WTC11 (cell line): ENCODE data around the gene DGCR8. TPM values are rescaled to one million over a fixed set of nuclear protein-coding genes. Genes with fewer than 3 reads are reported as not detected.

ENCODE experiments used
- ATAC-seq: fragments of 200-7000 bp; cut with Tn5 transposase; 2 replicates; pipeline ENCODE4 v1.10.0; 2021; ENCODE audit warnings: mild to moderate bottlenecking, moderate library complexity
- CTCF ChIA-PET: fragments of 300-600 bp; sonication (Branson Sonifier 250); formaldehyde crosslinking; loops from one replicate; lab custom pipeline; 2021; ENCODE audit warnings: antibody characterized with exemption; lab: Charles Lee
- POLR2A ChIA-PET: fragments of 350-600 bp; sonication (Branson Sonifier 250); formaldehyde crosslinking; loops from one replicate; lab custom pipeline; 2021; ENCODE audit warnings: antibody characterized with exemption; lab: Charles Lee
- DNase-seq: peaks from one replicate; pipeline ENCODE4 v3.0.0; 2021; ENCODE audit warnings: low spot score
- H3K27ac Mint-ChIP-seq: 2 replicates; pipeline ENCODE4 v1.8.0; 2021; ENCODE audit warnings: mixed read lengths
- H3K27me3 Mint-ChIP-seq: 2 replicates; pipeline ENCODE4 v1.8.0; 2021; ENCODE audit warnings: low read depth, mild to moderate bottlenecking, moderate library complexity, mixed read lengths
- H3K36me3 Mint-ChIP-seq: 2 replicates; pipeline ENCODE4 v1.8.0; 2021; ENCODE audit warnings: mixed read lengths
- H3K4me1 Mint-ChIP-seq: 2 replicates; pipeline ENCODE4 v1.8.0; 2022; ENCODE audit warnings: mixed read lengths
- H3K4me3 Mint-ChIP-seq: 2 replicates; pipeline ENCODE4 v1.8.0; 2021; ENCODE audit warnings: mild to moderate bottlenecking, moderate library complexity, mixed read lengths
- H3K9me3 Mint-ChIP-seq: 2 replicates; pipeline ENCODE4 v1.8.0; 2021; ENCODE audit warnings: mixed read lengths
- CBFB ChIP-seq: sonication (generic); formaldehyde crosslinking; IDR thresholded peaks from 2 replicates; pipeline ENCODE4 v1.8.1; 2022; ENCODE audit warnings: mild to moderate bottlenecking, low read depth, missing genetic modification reagents
- FOXJ3 ChIP-seq: sonication (generic); formaldehyde crosslinking; IDR thresholded peaks from 2 replicates; pipeline ENCODE4 v1.9.0; 2021; ENCODE audit warnings: missing genetic modification reagents, mild to moderate bottlenecking, borderline replicate concordance
- FOXK1 ChIP-seq: sonication (generic); formaldehyde crosslinking; IDR thresholded peaks from 2 replicates; pipeline ENCODE4 v1.8.0; 2022; ENCODE audit warnings: mild to moderate bottlenecking, moderate library complexity, missing genetic modification reagents
- FOXP1 ChIP-seq: sonication (generic); formaldehyde crosslinking; IDR thresholded peaks from 2 replicates; pipeline ENCODE4 v1.8.0; 2022; ENCODE audit warnings: missing genetic modification reagents, mild to moderate bottlenecking, moderate library complexity, borderline replicate concordance
- HMGA2 ChIP-seq: fragments of 250-450 bp; sonication (Bioruptor Pico); IDR thresholded peaks from 2 replicates; pipeline ENCODE4 v1.4.0; 2021; ENCODE audit warnings: mild to moderate bottlenecking, moderate library complexity
- JAZF1 ChIP-seq: fragments of 250-450 bp; sonication (Bioruptor Pico); IDR thresholded peaks from 2 replicates; pipeline ENCODE4 v1.9.0; 2021; ENCODE audit warnings: moderate library complexity, mild to moderate bottlenecking, inconsistent platforms
- NFATC4 ChIP-seq: fragments of 250-450 bp; sonication (Bioruptor Pico); IDR thresholded peaks from 2 replicates; pipeline ENCODE4 v1.9.0; 2021; ENCODE audit warnings: mild to moderate bottlenecking
- SMAD4 ChIP-seq: sonication (generic); formaldehyde crosslinking; IDR thresholded peaks from 2 replicates; pipeline ENCODE4 v1.8.0; 2022; ENCODE audit warnings: mild to moderate bottlenecking, missing genetic modification reagents
- ZNF121 ChIP-seq: sonication (generic); formaldehyde crosslinking; IDR thresholded peaks from 2 replicates; pipeline ENCODE4 v1.8.0; 2023; ENCODE audit warnings: missing genetic modification reagents
- ZNF219 ChIP-seq: sonication (generic); formaldehyde crosslinking; IDR thresholded peaks from 2 replicates; pipeline ENCODE4 v1.8.0; 2023; ENCODE audit warnings: missing genetic modification reagents, mild to moderate bottlenecking, borderline replicate concordance
- ZNF263 ChIP-seq: sonication (generic); formaldehyde crosslinking; IDR thresholded peaks from 2 replicates; pipeline ENCODE4 v1.8.1; 2022; ENCODE audit warnings: low read depth, mild to moderate bottlenecking, moderate library complexity, missing genetic modification reagents
- total RNA-seq: library from RNA; stranded (reverse); gene quantifications from 3 replicates; pipeline ENCODE4 v1.2.3, GENCODE V29; 2021
- TF ChIP-seq, protein P1 (sequence below): sonication (generic); formaldehyde crosslinking; IDR thresholded peaks from 2 replicates; pipeline ENCODE4 v1.8.0; 2022; ENCODE audit warnings: mild to moderate bottlenecking, missing genetic modification reagents
- TF ChIP-seq, protein P2 (sequence below): sonication (generic); formaldehyde crosslinking; conservative IDR thresholded peaks from 2 replicates; pipeline ENCODE4 v1.8.1; 2023; ENCODE audit warnings: mild to moderate bottlenecking, low read depth, missing genetic modification reagents, moderate library complexity
- TF ChIP-seq, protein P3 (sequence below): fragments of 250-450 bp; sonication (Bioruptor Pico); IDR thresholded peaks from 2 replicates; pipeline ENCODE4 v1.9.0; 2021; ENCODE audit warnings: mild to moderate bottlenecking, borderline replicate concordance
- TF ChIP-seq, protein P4 (sequence below): sonication (generic); formaldehyde crosslinking; IDR thresholded peaks from 2 replicates; pipeline ENCODE4 v1.8.0; 2023; ENCODE audit warnings: missing genetic modification reagents, mild to moderate bottlenecking, borderline replicate concordance
- TF ChIP-seq, protein P5 (sequence below): fragments of 250-450 bp; sonication (Bioruptor Pico); IDR thresholded peaks from 2 replicates; pipeline ENCODE4 v2.1.2; 2022; ENCODE audit warnings: mild to moderate bottlenecking, moderate library complexity

DGCR8 gene
- total RNA-seq, 1 experiment from 2014 or later = 55.0 TPM

DNA sequence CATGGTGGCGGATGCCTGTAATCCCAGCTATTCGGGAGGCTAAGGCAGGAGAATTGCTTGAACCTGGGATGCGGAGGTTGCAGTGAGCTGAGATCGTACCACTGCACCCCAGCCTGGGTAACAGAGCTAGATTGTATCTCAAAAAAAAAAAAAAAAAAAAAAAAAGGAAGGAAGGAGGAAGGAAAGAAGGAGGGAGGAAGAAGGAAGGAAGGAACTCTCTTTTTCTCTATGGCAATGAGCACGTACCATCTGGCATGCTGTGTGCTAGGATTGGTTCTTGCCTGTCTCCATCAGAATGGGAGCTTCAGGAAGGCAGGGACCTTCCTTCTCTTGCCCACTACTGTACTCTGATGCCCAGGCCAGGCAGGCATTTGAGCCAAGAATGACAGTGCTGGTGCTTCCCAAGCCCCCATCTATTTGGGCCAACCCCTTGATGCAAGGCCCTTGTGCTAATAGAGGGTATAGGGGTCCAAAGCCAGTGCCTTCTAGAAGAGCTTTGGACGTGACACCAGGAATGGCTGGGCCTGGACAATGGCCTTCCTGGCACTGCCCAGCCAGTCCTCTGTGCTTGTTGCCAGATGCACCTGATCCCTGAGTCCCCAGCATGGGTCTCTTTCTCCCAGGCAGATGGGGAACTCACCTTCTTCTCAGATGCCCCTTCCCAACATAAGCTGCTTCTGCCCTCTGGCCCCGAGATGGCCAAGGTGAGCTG lies 10.6 kb upstream of the DGCR8 start:
- DNase-seq = no peak
- no peak for TF ChIP-seq FOXJ3
- TF ChIP-seq, protein P1, sequence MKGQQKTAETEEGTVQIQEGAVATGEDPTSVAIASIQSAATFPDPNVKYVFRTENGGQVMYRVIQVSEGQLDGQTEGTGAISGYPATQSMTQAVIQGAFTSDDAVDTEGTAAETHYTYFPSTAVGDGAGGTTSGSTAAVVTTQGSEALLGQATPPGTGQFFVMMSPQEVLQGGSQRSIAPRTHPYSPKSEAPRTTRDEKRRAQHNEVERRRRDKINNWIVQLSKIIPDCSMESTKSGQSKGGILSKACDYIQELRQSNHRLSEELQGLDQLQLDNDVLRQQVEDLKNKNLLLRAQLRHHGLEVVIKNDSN (CRISPR knock-in tag) = no peak
- no peak for TF ChIP-seq SMAD4 (CRISPR knock-in tag)
- no peak for TF ChIP-seq ZNF121
- TF ChIP-seq, protein P2, sequence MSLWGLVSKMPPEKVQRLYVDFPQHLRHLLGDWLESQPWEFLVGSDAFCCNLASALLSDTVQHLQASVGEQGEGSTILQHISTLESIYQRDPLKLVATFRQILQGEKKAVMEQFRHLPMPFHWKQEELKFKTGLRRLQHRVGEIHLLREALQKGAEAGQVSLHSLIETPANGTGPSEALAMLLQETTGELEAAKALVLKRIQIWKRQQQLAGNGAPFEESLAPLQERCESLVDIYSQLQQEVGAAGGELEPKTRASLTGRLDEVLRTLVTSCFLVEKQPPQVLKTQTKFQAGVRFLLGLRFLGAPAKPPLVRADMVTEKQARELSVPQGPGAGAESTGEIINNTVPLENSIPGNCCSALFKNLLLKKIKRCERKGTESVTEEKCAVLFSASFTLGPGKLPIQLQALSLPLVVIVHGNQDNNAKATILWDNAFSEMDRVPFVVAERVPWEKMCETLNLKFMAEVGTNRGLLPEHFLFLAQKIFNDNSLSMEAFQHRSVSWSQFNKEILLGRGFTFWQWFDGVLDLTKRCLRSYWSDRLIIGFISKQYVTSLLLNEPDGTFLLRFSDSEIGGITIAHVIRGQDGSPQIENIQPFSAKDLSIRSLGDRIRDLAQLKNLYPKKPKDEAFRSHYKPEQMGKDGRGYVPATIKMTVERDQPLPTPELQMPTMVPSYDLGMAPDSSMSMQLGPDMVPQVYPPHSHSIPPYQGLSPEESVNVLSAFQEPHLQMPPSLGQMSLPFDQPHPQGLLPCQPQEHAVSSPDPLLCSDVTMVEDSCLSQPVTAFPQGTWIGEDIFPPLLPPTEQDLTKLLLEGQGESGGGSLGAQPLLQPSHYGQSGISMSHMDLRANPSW (CRISPR knock-in tag) = no peak
- TF ChIP-seq, protein P3, sequence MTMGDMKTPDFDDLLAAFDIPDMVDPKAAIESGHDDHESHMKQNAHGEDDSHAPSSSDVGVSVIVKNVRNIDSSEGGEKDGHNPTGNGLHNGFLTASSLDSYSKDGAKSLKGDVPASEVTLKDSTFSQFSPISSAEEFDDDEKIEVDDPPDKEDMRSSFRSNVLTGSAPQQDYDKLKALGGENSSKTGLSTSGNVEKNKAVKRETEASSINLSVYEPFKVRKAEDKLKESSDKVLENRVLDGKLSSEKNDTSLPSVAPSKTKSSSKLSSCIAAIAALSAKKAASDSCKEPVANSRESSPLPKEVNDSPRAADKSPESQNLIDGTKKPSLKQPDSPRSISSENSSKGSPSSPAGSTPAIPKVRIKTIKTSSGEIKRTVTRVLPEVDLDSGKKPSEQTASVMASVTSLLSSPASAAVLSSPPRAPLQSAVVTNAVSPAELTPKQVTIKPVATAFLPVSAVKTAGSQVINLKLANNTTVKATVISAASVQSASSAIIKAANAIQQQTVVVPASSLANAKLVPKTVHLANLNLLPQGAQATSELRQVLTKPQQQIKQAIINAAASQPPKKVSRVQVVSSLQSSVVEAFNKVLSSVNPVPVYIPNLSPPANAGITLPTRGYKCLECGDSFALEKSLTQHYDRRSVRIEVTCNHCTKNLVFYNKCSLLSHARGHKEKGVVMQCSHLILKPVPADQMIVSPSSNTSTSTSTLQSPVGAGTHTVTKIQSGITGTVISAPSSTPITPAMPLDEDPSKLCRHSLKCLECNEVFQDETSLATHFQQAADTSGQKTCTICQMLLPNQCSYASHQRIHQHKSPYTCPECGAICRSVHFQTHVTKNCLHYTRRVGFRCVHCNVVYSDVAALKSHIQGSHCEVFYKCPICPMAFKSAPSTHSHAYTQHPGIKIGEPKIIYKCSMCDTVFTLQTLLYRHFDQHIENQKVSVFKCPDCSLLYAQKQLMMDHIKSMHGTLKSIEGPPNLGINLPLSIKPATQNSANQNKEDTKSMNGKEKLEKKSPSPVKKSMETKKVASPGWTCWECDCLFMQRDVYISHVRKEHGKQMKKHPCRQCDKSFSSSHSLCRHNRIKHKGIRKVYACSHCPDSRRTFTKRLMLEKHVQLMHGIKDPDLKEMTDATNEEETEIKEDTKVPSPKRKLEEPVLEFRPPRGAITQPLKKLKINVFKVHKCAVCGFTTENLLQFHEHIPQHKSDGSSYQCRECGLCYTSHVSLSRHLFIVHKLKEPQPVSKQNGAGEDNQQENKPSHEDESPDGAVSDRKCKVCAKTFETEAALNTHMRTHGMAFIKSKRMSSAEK = no peak
- TF ChIP-seq FOXK1 (CRISPR knock-in tag) = no peak
- TF ChIP-seq, protein P4, sequence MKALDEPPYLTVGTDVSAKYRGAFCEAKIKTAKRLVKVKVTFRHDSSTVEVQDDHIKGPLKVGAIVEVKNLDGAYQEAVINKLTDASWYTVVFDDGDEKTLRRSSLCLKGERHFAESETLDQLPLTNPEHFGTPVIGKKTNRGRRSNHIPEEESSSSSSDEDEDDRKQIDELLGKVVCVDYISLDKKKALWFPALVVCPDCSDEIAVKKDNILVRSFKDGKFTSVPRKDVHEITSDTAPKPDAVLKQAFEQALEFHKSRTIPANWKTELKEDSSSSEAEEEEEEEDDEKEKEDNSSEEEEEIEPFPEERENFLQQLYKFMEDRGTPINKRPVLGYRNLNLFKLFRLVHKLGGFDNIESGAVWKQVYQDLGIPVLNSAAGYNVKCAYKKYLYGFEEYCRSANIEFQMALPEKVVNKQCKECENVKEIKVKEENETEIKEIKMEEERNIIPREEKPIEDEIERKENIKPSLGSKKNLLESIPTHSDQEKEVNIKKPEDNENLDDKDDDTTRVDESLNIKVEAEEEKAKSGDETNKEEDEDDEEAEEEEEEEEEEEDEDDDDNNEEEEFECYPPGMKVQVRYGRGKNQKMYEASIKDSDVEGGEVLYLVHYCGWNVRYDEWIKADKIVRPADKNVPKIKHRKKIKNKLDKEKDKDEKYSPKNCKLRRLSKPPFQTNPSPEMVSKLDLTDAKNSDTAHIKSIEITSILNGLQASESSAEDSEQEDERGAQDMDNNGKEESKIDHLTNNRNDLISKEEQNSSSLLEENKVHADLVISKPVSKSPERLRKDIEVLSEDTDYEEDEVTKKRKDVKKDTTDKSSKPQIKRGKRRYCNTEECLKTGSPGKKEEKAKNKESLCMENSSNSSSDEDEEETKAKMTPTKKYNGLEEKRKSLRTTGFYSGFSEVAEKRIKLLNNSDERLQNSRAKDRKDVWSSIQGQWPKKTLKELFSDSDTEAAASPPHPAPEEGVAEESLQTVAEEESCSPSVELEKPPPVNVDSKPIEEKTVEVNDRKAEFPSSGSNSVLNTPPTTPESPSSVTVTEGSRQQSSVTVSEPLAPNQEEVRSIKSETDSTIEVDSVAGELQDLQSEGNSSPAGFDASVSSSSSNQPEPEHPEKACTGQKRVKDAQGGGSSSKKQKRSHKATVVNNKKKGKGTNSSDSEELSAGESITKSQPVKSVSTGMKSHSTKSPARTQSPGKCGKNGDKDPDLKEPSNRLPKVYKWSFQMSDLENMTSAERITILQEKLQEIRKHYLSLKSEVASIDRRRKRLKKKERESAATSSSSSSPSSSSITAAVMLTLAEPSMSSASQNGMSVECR (CRISPR knock-in tag) = no peak
- no peak for TF ChIP-seq JAZF1 (CRISPR knock-in tag)
- TF ChIP-seq, protein P5, sequence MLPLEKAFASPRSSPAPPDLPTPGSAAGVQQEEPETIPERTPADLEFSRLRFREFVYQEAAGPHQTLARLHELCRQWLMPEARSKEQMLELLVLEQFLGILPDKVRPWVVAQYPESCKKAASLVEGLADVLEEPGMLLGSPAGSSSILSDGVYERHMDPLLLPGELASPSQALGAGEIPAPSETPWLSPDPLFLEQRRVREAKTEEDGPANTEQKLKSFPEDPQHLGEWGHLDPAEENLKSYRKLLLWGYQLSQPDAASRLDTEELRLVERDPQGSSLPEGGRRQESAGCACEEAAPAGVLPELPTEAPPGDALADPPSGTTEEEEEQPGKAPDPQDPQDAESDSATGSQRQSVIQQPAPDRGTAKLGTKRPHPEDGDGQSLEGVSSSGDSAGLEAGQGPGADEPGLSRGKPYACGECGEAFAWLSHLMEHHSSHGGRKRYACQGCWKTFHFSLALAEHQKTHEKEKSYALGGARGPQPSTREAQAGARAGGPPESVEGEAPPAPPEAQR (CRISPR knock-in tag) = no peak
- no peak for TF ChIP-seq HMGA2 (CRISPR knock-in tag)
- TF ChIP-seq NFATC4 = no peak
- TF ChIP-seq FOXP1 (CRISPR knock-in tag) = no peak
- TF ChIP-seq ZNF219 = no peak
- no peak for TF ChIP-seq CBFB
- TF ChIP-seq ZNF263 (CRISPR knock-in tag) = no peak
- TF ChIP-seq, all 79 proteins: peak for 0
- Mint-ChIP-seq H3K36me3 (no peaks in the 10 kb centered on the region), H3K9me3 (no peaks in the 10 kb centered on the region), H3K4me3 (no peak overlapping the region), H3K4me1 (no peaks in the 10 kb centered on the region), H3K27me3 (peaks cover 15% of the 10 kb centered on the region), H3K27ac (no peak overlapping the region)
- ChIA-PET CTCF (interaction anchor here (1.0 kb wide), 1 partner anchor 15 kb away, joined by 3 read pairs; no protein-coding TSS in a partner anchor), POLR2A (no interaction called here)
- ATAC-seq = no peak
